Measurements from ENCODE around the gene APOM.

APOM gene

GRCh38 chr6:31658158-31658688, 2.5 kb downstream of the APOM start:
- no peak for DNase-seq (ENCODE audit: low read depth, low spot score)

GRCh38 chr6:31658983-31659648, 3.4 kb downstream of the APOM start:
- no peak for DNase-seq (ENCODE audit: low read depth, low spot score)

- no peak for DNase-seq (ENCODE audit: low read depth, low spot score)
These were observed 4.1 kb downstream of the APOM start for GRCh38 chr6:31659649-31660380.

GRCh38 chr6:31660381-31661261, 4.9 kb downstream of the APOM start, which contains the start of gene C6orf47:
Gene C6orf47 (minus strand): TSS chr6:31660778. CDS start chr6:31659947, 831 bp downstream.
- peak; percentile 50 for DNase-seq (ENCODE audit: low read depth, low spot score)

- DNase-seq (ENCODE audit: low read depth, low spot score), result no peak
These were observed 5.8 kb downstream of the APOM start for GRCh38 chr6:31661262-31662123.

- DNase-seq (ENCODE audit: low read depth, low spot score), result no peak
These were observed 6.5 kb downstream of the APOM start for GRCh38 chr6:31662124-31662723.

- DNase-seq (ENCODE audit: low read depth, low spot score), result no peak
These were observed 7.6 kb downstream of the APOM start for GRCh38 chr6:31663126-31663960.

- DNase-seq (ENCODE audit: low read depth, low spot score), result no peak
These were observed 8.5 kb downstream of the APOM start for GRCh38 chr6:31663961-31664789.

GRCh38 chr6:31664790-31665500, 9.3 kb downstream of the APOM start, which contains the start of gene GPANK1:
Gene GPANK1 (minus strand): TSS chr6:31664997. CDS start chr6:31664478, 519 bp downstream.
- peak; percentile 85 for DNase-seq (ENCODE audit: low read depth, low spot score)

GRCh38 chr6:31665501-31666336, 10.0 kb downstream of the APOM start, which contains the start of gene CSNK2B:
Gene CSNK2B (plus strand): TSS chr6:31666080. CDS start chr6:31666832, 752 bp downstream.
- DNase-seq (ENCODE audit: low read depth, low spot score), result peak; percentile 98

GRCh38 chr6:31666337-31666965, 10.8 kb downstream of the APOM start:
- DNase-seq (ENCODE audit: low read depth, low spot score), result no peak

- no peak for DNase-seq (ENCODE audit: low read depth, low spot score)
These were observed 14.0 kb downstream of the APOM start, which contains the start of gene LY6G5B for GRCh38 chr6:31669676-31670075. Gene LY6G5B (plus strand): TSS chr6:31669976. CDS start chr6:31670951, 975 bp downstream.

- DNase-seq (ENCODE audit: low read depth, low spot score), result no peak
These were observed 20.7 kb downstream of the APOM start for GRCh38 chr6:31676322-31676903.

GRCh38 chr6:31676904-31677303, 21.2 kb downstream of the APOM start:
- DNase-seq (ENCODE audit: low read depth, low spot score), result no peak

GRCh38 chr6:31677955-31678354, 22.3 kb downstream of the APOM start:
- no peak for DNase-seq (ENCODE audit: low read depth, low spot score)

Measured in activated CD4-positive, CD25-positive, alpha-beta regulatory T cell treated with anti-CD3 and anti-CD28 coated beads, Interleukin-2, amount 50 U/mL, for 16 hours (primary cell).